HepG2 (cell line): Measurements from ENCODE around the gene METTL16. TPM values are rescaled to one million over a fixed set of nuclear protein-coding genes. Genes with fewer than 3 reads are reported as not detected.

Experiments
- ATAC-seq: fragments of 200-7000 bp; cut with Tn5 transposase; 3 replicates; pipeline ENCODE4 v1.9.1; 2020; ENCODE audit warnings: mild to moderate bottlenecking, moderate library complexity
- BruUV-seq: library from RNA; stranded (reverse); fragments of 400-500 nt; replicated peaks from 2 replicates; lab custom pipeline; 2021; lab: Mats Ljungman, UMichigan
- CTCF ChIA-PET: fragments of 300-600 bp; formaldehyde crosslinking; extraction: SDS; loops from one replicate; lab custom pipeline; 2021; ENCODE audit warnings: low total read pairs, inconsistent platforms, low intra/inter-chr PET ratio; lab: Yijun Ruan, JAX
- POLR2A ChIA-PET: fragments of 350-600 bp; sonication (Branson Sonifier 250); formaldehyde crosslinking; loops from one replicate; lab custom pipeline; 2020; ENCODE audit warnings: antibody characterized with exemption, inconsistent platforms; lab: Yijun Ruan, JAX
- DNase-seq: peaks from one replicate; pipeline ENCODE4 v3.0.0-alpha.2; 2015; ENCODE audit warnings: low spot score
- FAIRE-seq: peaks from 3 replicates; lab custom pipeline; 2011; peaks lifted over from hg19 to GRCh38; lab: Jason Lieb, UNC
- H2AFZ ChIP-seq: one replicate; pipeline ENCODE4 v1.6.1; 2011; ENCODE audit warnings: low read length, inconsistent platforms
- H3K27ac ChIP-seq: fragments of 300-600 bp; 3 replicates; pipeline ENCODE4 v1.8.0; 2011; ENCODE audit warnings: mixed run types, mild to moderate bottlenecking, mixed read lengths, low read length, inconsistent platforms; ENCODE audit not compliant: insufficient read depth; ENCODE audit errors: extremely low read length
- H3K27me3 ChIP-seq, 2 experiments: fragments of 200-600 bp in 1 of 2; 2 replicates in 1 of 2; 3 replicates in 1 of 2; pipeline versions ENCODE4 v1.6.0 to v1.8.0; 2011; ENCODE audit warnings: low read length in 2 of 2, mild to moderate bottlenecking in 2 of 2, moderate library complexity in 2 of 2, inconsistent platforms in 1 of 2; ENCODE audit not compliant: insufficient read depth in 2 of 2, control insufficient read depth in 1 of 2
- H3K36me3 ChIP-seq, 2 experiments: fragments of 200-600 bp in 1 of 2; replicated peaks in 1 of 2; 2 replicates in 1 of 2; 3 replicates in 1 of 2; pipeline versions ENCODE4 v1.5.1 to v1.8.0; 2011; ENCODE audit warnings: low read length in 2 of 2, inconsistent platforms in 1 of 2; ENCODE audit not compliant: insufficient read depth in 2 of 2, control insufficient read depth in 1 of 2
- H3K4me1 ChIP-seq: 2 replicates; pipeline ENCODE4 v1.5.1; 2012; ENCODE audit warnings: low read length, inconsistent platforms; ENCODE audit not compliant: insufficient read depth
- H3K4me2 ChIP-seq: 2 replicates; pipeline ENCODE4 v1.6.0; 2011; ENCODE audit warnings: low read depth, low read length, inconsistent platforms
- H3K4me3 ChIP-seq, 3 experiments: fragments of 200-600 bp in 1 of 3; sonication (generic), shearing (Covaris generic) in 1 of 3; replicated peaks in 1 of 3; 2 replicates each; pipeline ENCODE4 v1.5.1; 2011 to 2016; ENCODE audit warnings: low read length in 3 of 3, inconsistent platforms in 2 of 3, low read depth in 2 of 3, mild to moderate bottlenecking in 2 of 3, control low read depth in 1 of 3, mixed read lengths in 1 of 3; ENCODE audit not compliant: insufficient read depth in 1 of 3
- H3K79me2 ChIP-seq: one replicate; pipeline ENCODE4 v1.6.1; 2011; ENCODE audit warnings: low read length, inconsistent platforms; ENCODE audit not compliant: insufficient read depth
- H3K9ac ChIP-seq: 2 replicates; pipeline ENCODE4 v1.6.0; 2011; ENCODE audit warnings: mild to moderate bottlenecking, low read depth, low read length, inconsistent platforms; ENCODE audit not compliant: insufficient read depth
- H3K9me3 ChIP-seq: 2 replicates; pipeline ENCODE4 v1.5.1; 2012; ENCODE audit warnings: mild to moderate bottlenecking, low read length
- H4K20me1 ChIP-seq: 2 replicates; pipeline ENCODE4 v1.6.0; 2011; ENCODE audit warnings: inconsistent platforms, mild to moderate bottlenecking, low read length, moderate library complexity; ENCODE audit not compliant: insufficient read depth
- ARHGAP35 ChIP-seq: sonication (generic); formaldehyde crosslinking; IDR thresholded peaks from 2 replicates; pipeline ENCODE4 v1.9.0; 2022; ENCODE audit warnings: mild to moderate bottlenecking, inconsistent platforms, moderate library complexity, missing genetic modification reagents, borderline replicate concordance
- STAG1 ChIP-seq: sonication (generic); formaldehyde crosslinking; IDR thresholded peaks from 2 replicates; pipeline ENCODE4 v1.4.0; 2020; ENCODE audit warnings: missing genetic modification reagents
- WGBS: methylation state at CpG from one replicate; pipeline ENCODE4 v1.1.6; 2017; ENCODE audit warnings: low lambda C conversion rate; 5-methylcytosine and 5-hydroxymethylcytosine counted together
- in situ Hi-C: cut with HindIII; loops from 2 replicates; pipeline ENCODE4 v1.10.0; 2017; ENCODE audit warnings: low pct_unique_long_range_greater_than_20kb; ENCODE audit not compliant: extremely low pct_ligation_motif_present
- intact Hi-C: fragments of 100-400 bp; cut with micrococcal nuclease; formaldehyde crosslinking; loops from one replicate; pipeline ENCODE4 v1.10.0; 2022; ENCODE audit not compliant: unreplicated experiment
- polyA plus RNA-seq, 8 experiments: library from polyadenylated mRNA; depleted of rRNA in 3 of 8; stranded (reverse) in 7 of 8; unstranded in 1 of 8; fragments of >200 nt; fragmentation: Illumina TruSeq in 4 of 8; extraction: Trizol in 4 of 8; gene quantifications; 2 replicates each; pipeline versions ENCODE4 v1.2.1 to v1.2.3, GENCODE V29; 2011 to 2016; ENCODE audit warnings: low read depth in 4 of 8, missing spikeins in 1 of 8, mixed read lengths in 1 of 8; ENCODE audit not compliant: insufficient read depth in 1 of 8
- total RNA-seq, 5 experiments: library from RNA; depleted of rRNA; stranded (reverse); fragments of >200 nt; fragmentation: Illumina TruSeq; extraction: Trizol; gene quantifications; 2 replicates each; pipeline ENCODE4 v1.2.3, GENCODE V29; 2016; ENCODE audit warnings: low read depth in 1 of 5
- TF ChIP-seq, protein P1 (sequence below): sonication (generic); formaldehyde crosslinking; IDR thresholded peaks from 2 replicates; pipeline ENCODE4 v1.5.0; 2020; ENCODE audit warnings: mild to moderate bottlenecking, missing genetic modification reagents, moderate library complexity
- TF ChIP-seq, protein P2 (sequence below): sonication (generic); formaldehyde crosslinking; IDR thresholded peaks from 2 replicates; pipeline ENCODE4 v1.5.1; 2020; ENCODE audit warnings: mild to moderate bottlenecking, missing genetic modification reagents, moderate library complexity

METTL16 gene
- total and polyA plus RNA-seq, 2 of the 13 experiments (the other 11 are each of a cell fraction or from before 2014, with no cell fraction given): 11.6 to 18.5 TPM

DNA sequence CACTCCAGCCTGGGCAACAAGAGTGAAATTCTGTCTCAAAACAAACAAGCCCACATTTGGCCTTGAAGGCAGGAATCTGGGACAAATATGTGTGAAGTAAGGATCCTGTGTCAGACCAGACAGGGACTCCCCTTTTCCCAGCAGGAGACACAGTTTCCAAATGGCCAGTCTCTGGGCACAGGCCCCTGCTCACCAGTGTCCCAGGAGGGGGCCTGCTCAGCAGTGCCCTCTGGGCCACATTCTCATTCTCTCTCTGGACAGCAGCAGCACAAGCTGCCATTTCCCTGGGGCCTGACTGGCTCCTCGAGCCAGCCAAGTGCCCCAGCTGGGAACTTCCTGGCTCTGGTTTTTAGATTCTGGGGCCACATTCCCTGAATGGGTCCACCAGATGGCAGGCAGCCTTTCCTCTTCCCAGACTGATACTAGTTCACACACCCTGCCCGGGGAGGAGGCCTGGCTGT is 99.1 kb downstream of the METTL16 start:
- Histone ChIP-seq H3K27me3 (no peaks in the 10 kb centered on the region), H2AFZ (no peak overlapping the region), H3K9me3 (no peaks in the 10 kb centered on the region), H3K4me2 (no peak overlapping the region), H3K36me3 (peaks cover 3 to 15% of the 10 kb centered on the region in 2 experiments; a peak in 4 of 5 replicates), H3K4me3 (no peak overlapping the region), H4K20me1 (no peaks in the 10 kb centered on the region; the same call in 1 of the 2 replicates), H3K27ac (no peak overlapping the region), H3K79me2 (no peaks in the 10 kb centered on the region), H3K9ac (no peak overlapping the region), H3K4me1 (peaks cover 7% of the 10 kb centered on the region; the same call in 1 of the 2 replicates)
- intact Hi-C loops: loop anchor here (1.0 kb wide), 1 partner anchor 30 kb away; no protein-coding TSS in a partner anchor
- ChIA-PET CTCF (interaction anchor here (1.3 kb wide), 1 partner anchor 30 kb away, joined by 5 read pairs; no protein-coding TSS in a partner anchor), POLR2A (interaction anchor here (1.4 to 1.8 kb wide), 2 partner anchors 11 to 14 kb away, joined by 3 to 5 read pairs; no protein-coding TSS in a partner anchor)
- in situ Hi-C loops: loop anchor here (5.0 kb wide), 1 partner anchor 35 kb away; no protein-coding TSS in a partner anchor
- ATAC-seq: peak; percentile 82
- BruUV-seq: no TSS peak
- TF ChIP-seq STAG1 (CRISPR knock-in tag) (0 out of 2 replicates have a peak, but pooled peaks have one; percentile 13), ARHGAP35 (CRISPR knock-in tag) (no peak)
- TF ChIP-seq, protein P1, sequence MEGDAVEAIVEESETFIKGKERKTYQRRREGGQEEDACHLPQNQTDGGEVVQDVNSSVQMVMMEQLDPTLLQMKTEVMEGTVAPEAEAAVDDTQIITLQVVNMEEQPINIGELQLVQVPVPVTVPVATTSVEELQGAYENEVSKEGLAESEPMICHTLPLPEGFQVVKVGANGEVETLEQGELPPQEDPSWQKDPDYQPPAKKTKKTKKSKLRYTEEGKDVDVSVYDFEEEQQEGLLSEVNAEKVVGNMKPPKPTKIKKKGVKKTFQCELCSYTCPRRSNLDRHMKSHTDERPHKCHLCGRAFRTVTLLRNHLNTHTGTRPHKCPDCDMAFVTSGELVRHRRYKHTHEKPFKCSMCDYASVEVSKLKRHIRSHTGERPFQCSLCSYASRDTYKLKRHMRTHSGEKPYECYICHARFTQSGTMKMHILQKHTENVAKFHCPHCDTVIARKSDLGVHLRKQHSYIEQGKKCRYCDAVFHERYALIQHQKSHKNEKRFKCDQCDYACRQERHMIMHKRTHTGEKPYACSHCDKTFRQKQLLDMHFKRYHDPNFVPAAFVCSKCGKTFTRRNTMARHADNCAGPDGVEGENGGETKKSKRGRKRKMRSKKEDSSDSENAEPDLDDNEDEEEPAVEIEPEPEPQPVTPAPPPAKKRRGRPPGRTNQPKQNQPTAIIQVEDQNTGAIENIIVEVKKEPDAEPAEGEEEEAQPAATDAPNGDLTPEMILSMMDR (CRISPR knock-in tag): peak; percentile 46
- TF ChIP-seq, protein P2, sequence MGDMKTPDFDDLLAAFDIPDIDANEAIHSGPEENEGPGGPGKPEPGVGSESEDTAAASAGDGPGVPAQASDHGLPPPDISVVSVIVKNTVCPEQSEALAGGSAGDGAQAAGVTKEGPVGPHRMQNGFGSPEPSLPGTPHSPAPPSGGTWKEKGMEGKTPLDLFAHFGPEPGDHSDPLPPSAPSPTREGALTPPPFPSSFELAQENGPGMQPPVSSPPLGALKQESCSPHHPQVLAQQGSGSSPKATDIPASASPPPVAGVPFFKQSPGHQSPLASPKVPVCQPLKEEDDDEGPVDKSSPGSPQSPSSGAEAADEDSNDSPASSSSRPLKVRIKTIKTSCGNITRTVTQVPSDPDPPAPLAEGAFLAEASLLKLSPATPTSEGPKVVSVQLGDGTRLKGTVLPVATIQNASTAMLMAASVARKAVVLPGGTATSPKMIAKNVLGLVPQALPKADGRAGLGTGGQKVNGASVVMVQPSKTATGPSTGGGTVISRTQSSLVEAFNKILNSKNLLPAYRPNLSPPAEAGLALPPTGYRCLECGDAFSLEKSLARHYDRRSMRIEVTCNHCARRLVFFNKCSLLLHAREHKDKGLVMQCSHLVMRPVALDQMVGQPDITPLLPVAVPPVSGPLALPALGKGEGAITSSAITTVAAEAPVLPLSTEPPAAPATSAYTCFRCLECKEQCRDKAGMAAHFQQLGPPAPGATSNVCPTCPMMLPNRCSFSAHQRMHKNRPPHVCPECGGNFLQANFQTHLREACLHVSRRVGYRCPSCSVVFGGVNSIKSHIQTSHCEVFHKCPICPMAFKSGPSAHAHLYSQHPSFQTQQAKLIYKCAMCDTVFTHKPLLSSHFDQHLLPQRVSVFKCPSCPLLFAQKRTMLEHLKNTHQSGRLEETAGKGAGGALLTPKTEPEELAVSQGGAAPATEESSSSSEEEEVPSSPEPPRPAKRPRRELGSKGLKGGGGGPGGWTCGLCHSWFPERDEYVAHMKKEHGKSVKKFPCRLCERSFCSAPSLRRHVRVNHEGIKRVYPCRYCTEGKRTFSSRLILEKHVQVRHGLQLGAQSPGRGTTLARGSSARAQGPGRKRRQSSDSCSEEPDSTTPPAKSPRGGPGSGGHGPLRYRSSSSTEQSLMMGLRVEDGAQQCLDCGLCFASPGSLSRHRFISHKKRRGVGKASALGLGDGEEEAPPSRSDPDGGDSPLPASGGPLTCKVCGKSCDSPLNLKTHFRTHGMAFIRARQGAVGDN (CRISPR knock-in tag): peak; percentile 11; the same call in 1 of the 2 replicates
- FAIRE-seq: no peak
- WGBS: 86% methylated on average over 1 of the region's 2 CpGs
- no peak for DNase-seq
